ENCODE results near the gene PCGF2. TPM values are rescaled to one million over a fixed set of nuclear protein-coding genes. Genes with fewer than 3 reads are reported as not detected.

Gene PCGF2
- polyA plus RNA-seq, 1 donor from 2014 or later, result 11.7 TPM

DNA sequence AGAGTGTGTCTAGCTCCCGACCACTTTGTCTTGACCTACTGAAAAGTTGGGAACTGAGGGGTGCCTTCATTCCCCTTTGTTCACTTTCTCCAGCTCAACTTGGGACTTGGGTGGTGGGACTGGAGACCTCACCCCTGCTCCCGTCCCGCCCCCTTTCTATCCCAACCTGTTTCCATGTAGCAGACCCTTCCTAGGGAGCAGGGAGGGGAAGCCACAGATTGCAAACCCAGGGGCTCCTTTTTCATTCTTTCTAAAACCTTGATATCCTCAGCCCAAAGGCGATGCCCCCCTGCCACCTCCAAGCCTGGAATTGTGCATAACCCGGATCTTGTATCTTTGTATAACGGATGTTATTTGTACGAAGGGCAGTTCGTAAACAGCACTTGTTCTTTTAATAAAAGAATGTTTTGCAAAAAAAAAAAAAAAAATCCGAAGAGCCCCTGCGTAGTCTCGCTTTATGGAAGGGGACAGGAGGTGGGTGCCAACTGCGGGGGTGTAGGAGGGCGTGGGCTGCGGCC, 18.7 kb downstream of the PCGF2 start:
- H3K9me2 ChIP-seq (ENCODE audit: insufficient read depth, low read length), result no peaks in the 10 kb centered on the region
- H3K9ac ChIP-seq (ENCODE audit: low read length), result peak overlapping the region; percentile 53
- no peak overlapping the region for H2AFZ ChIP-seq (ENCODE audit: low read depth, low read length)
- H3K36me3 ChIP-seq (ENCODE audit: insufficient read depth, low read length), result no peaks in the 10 kb centered on the region
- no peaks in the 10 kb centered on the region for H3K27me3 ChIP-seq (ENCODE audit: insufficient read depth, low read depth, low read length)
- no peak overlapping the region for H3K4me2 ChIP-seq (ENCODE audit: low read length)
- TF ChIP-seq, protein P1, sequence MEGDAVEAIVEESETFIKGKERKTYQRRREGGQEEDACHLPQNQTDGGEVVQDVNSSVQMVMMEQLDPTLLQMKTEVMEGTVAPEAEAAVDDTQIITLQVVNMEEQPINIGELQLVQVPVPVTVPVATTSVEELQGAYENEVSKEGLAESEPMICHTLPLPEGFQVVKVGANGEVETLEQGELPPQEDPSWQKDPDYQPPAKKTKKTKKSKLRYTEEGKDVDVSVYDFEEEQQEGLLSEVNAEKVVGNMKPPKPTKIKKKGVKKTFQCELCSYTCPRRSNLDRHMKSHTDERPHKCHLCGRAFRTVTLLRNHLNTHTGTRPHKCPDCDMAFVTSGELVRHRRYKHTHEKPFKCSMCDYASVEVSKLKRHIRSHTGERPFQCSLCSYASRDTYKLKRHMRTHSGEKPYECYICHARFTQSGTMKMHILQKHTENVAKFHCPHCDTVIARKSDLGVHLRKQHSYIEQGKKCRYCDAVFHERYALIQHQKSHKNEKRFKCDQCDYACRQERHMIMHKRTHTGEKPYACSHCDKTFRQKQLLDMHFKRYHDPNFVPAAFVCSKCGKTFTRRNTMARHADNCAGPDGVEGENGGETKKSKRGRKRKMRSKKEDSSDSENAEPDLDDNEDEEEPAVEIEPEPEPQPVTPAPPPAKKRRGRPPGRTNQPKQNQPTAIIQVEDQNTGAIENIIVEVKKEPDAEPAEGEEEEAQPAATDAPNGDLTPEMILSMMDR (IDR thresholded peaks at IDR 0.05; ENCODE audit: poor library complexity, severe bottlenecking), result no peak
- no peak for TF ChIP-seq TAF1 (IDR thresholded peaks at IDR 0.05; ENCODE audit: low read depth)
- TF ChIP-seq POLR2AphosphoS5 (IDR thresholded peaks at IDR 0.05), result no peak
- no peak for TF ChIP-seq SMC3 (conservative IDR thresholded peaks at IDR 0.05; ENCODE audit: poor library complexity)
- no peak for TF ChIP-seq MXI1 (conservative IDR thresholded peaks at IDR 0.05; ENCODE audit: poor library complexity, severe bottlenecking)
- TF ChIP-seq EP300 (conservative IDR thresholded peaks at IDR 0.05; ENCODE audit: poor library complexity, severe bottlenecking), result no peak
- TF ChIP-seq RAD21 (conservative IDR thresholded peaks at IDR 0.05), result no peak
- TF ChIP-seq EZH2 (IDR thresholded peaks at IDR 0.05; ENCODE audit: borderline replicate concordance, insufficient read depth, low read length, poor library complexity, severe bottlenecking), result no peak
- TF ChIP-seq, protein P2, sequence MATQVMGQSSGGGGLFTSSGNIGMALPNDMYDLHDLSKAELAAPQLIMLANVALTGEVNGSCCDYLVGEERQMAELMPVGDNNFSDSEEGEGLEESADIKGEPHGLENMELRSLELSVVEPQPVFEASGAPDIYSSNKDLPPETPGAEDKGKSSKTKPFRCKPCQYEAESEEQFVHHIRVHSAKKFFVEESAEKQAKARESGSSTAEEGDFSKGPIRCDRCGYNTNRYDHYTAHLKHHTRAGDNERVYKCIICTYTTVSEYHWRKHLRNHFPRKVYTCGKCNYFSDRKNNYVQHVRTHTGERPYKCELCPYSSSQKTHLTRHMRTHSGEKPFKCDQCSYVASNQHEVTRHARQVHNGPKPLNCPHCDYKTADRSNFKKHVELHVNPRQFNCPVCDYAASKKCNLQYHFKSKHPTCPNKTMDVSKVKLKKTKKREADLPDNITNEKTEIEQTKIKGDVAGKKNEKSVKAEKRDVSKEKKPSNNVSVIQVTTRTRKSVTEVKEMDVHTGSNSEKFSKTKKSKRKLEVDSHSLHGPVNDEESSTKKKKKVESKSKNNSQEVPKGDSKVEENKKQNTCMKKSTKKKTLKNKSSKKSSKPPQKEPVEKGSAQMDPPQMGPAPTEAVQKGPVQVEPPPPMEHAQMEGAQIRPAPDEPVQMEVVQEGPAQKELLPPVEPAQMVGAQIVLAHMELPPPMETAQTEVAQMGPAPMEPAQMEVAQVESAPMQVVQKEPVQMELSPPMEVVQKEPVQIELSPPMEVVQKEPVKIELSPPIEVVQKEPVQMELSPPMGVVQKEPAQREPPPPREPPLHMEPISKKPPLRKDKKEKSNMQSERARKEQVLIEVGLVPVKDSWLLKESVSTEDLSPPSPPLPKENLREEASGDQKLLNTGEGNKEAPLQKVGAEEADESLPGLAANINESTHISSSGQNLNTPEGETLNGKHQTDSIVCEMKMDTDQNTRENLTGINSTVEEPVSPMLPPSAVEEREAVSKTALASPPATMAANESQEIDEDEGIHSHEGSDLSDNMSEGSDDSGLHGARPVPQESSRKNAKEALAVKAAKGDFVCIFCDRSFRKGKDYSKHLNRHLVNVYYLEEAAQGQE (IDR thresholded peaks at IDR 0.05; ENCODE audit: borderline replicate concordance), result no peak
- H4K20me1 ChIP-seq (ENCODE audit: insufficient read depth), result no peaks in the 10 kb centered on the region
- no peaks in the 10 kb centered on the region for H3K79me2 ChIP-seq (replicated peaks; ENCODE audit: insufficient read depth, low read length)
- no peak overlapping the region for H3K27ac ChIP-seq (ENCODE audit: low read length)
- peak overlapping the region; percentile 63 for H3K4me3 ChIP-seq (ENCODE audit: low read length)
- no peaks in the 10 kb centered on the region for H3F3A ChIP-seq (ENCODE audit: insufficient read depth, low read length, poor library complexity, severe bottlenecking)
- no peaks in the 10 kb centered on the region for H3K9me3 ChIP-seq (ENCODE audit: low read length)

- H3K4me3 ChIP-seq (ENCODE audit: low read length), result no peak overlapping the region
- no peaks in the 10 kb centered on the region for H3K9me2 ChIP-seq (ENCODE audit: insufficient read depth, low read length)
- no peak for TF ChIP-seq SMC3 (conservative IDR thresholded peaks at IDR 0.05; ENCODE audit: poor library complexity)
- no peak for TF ChIP-seq RAD21 (conservative IDR thresholded peaks at IDR 0.05)
- no peak for TF ChIP-seq TAF1 (IDR thresholded peaks at IDR 0.05; ENCODE audit: low read depth)
- TF ChIP-seq, protein P1 (IDR thresholded peaks at IDR 0.05; ENCODE audit: poor library complexity, severe bottlenecking), result no peak
- no peak for TF ChIP-seq EZH2 (IDR thresholded peaks at IDR 0.05; ENCODE audit: borderline replicate concordance, insufficient read depth, low read length, poor library complexity, severe bottlenecking)
- TF ChIP-seq, protein P2 (IDR thresholded peaks at IDR 0.05; ENCODE audit: borderline replicate concordance), result no peak
- no peak for TF ChIP-seq POLR2AphosphoS5 (IDR thresholded peaks at IDR 0.05)
- no peak for TF ChIP-seq MXI1 (conservative IDR thresholded peaks at IDR 0.05; ENCODE audit: poor library complexity, severe bottlenecking)
- TF ChIP-seq EP300 (conservative IDR thresholded peaks at IDR 0.05; ENCODE audit: poor library complexity, severe bottlenecking), result no peak
- no peaks in the 10 kb centered on the region for H4K20me1 ChIP-seq (ENCODE audit: insufficient read depth)
- no peak overlapping the region for H3K9ac ChIP-seq (ENCODE audit: low read length)
- H3K27ac ChIP-seq (ENCODE audit: low read length), result no peak overlapping the region
- no peak overlapping the region for H2AFZ ChIP-seq (ENCODE audit: low read depth, low read length)
- no peaks in the 10 kb centered on the region for H3F3A ChIP-seq (ENCODE audit: insufficient read depth, low read length, poor library complexity, severe bottlenecking)
- H3K79me2 ChIP-seq (replicated peaks; ENCODE audit: insufficient read depth, low read length), result no peaks in the 10 kb centered on the region
- no peaks in the 10 kb centered on the region for H3K36me3 ChIP-seq (ENCODE audit: insufficient read depth, low read length)
- H3K4me2 ChIP-seq (ENCODE audit: low read length), result no peak overlapping the region
- no peaks in the 10 kb centered on the region for H3K9me3 ChIP-seq (ENCODE audit: low read length)
- H3K27me3 ChIP-seq (ENCODE audit: insufficient read depth, low read depth, low read length), result no peaks in the 10 kb centered on the region
Measured at GRCh38 chr17:38728290-38728831, 19.8 kb downstream of the PCGF2 start.

Measured in neural cell (in vitro differentiated cells).